Hepatocyte (in vitro differentiated cells): ENCODE measurements around the gene SCYGR5.

Experiments
- CTCF ChIP-seq: fragments of 200-600 bp; sonication (generic); IDR thresholded peaks from 2 replicates; pipeline ENCODE4 v1.5.1; 2016; ENCODE audit warnings: antibody characterized with exemption, mild to moderate bottlenecking; ENCODE audit not compliant: poor library complexity
- EZH2 ChIP-seq: fragments of 200-600 bp; sonication (generic); IDR thresholded peaks from 2 replicates; pipeline ENCODE4 v1.6.1; 2016; ENCODE audit warnings: antibody characterized with exemption, mild to moderate bottlenecking, borderline replicate concordance
- EZH2phosphoT487 ChIP-seq: fragments of 200-600 bp; sonication (generic); IDR thresholded peaks from one replicate; pipeline ENCODE4 v1.6.1; 2018; ENCODE audit warnings: antibody characterized with exemption, mild to moderate bottlenecking, low read depth, moderate library complexity; ENCODE audit not compliant: unreplicated experiment, severe bottlenecking

GRCh38 chr2:227617316-227618230 is 49.0 kb upstream of the SCYGR5 start, which contains the start of gene SCYGR4:
- TF ChIP-seq EZH2 (no peak), CTCF (no peak), EZH2phosphoT487 (no peak)
